GM12865 (cell line): ENCODE results near the gene ATP13A5.

Experiments used
- DNase-seq: peaks from one replicate; pipeline ENCODE4 v3.0.0; 2010; ENCODE audit warnings: low read depth
- H3K4me3 ChIP-seq: 2 replicates; pipeline ENCODE4 v1.5.1; 2011; ENCODE audit warnings: mild to moderate bottlenecking, low read depth, low read length, control low read depth
- TF ChIP-seq, protein P1 (sequence below): IDR thresholded peaks from 2 replicates; pipeline ENCODE4 v1.5.1; 2011; ENCODE audit warnings: low read length, control low read depth, low read depth, inconsistent platforms; ENCODE audit not compliant: insufficient read depth; ENCODE audit errors: missing control alignments

The ATP13A5 gene

GRCh38 chr3:193250492-193250891, 128.1 kb downstream of the ATP13A5 start:
- TF ChIP-seq, protein P1, sequence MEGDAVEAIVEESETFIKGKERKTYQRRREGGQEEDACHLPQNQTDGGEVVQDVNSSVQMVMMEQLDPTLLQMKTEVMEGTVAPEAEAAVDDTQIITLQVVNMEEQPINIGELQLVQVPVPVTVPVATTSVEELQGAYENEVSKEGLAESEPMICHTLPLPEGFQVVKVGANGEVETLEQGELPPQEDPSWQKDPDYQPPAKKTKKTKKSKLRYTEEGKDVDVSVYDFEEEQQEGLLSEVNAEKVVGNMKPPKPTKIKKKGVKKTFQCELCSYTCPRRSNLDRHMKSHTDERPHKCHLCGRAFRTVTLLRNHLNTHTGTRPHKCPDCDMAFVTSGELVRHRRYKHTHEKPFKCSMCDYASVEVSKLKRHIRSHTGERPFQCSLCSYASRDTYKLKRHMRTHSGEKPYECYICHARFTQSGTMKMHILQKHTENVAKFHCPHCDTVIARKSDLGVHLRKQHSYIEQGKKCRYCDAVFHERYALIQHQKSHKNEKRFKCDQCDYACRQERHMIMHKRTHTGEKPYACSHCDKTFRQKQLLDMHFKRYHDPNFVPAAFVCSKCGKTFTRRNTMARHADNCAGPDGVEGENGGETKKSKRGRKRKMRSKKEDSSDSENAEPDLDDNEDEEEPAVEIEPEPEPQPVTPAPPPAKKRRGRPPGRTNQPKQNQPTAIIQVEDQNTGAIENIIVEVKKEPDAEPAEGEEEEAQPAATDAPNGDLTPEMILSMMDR = no peak

DNA sequence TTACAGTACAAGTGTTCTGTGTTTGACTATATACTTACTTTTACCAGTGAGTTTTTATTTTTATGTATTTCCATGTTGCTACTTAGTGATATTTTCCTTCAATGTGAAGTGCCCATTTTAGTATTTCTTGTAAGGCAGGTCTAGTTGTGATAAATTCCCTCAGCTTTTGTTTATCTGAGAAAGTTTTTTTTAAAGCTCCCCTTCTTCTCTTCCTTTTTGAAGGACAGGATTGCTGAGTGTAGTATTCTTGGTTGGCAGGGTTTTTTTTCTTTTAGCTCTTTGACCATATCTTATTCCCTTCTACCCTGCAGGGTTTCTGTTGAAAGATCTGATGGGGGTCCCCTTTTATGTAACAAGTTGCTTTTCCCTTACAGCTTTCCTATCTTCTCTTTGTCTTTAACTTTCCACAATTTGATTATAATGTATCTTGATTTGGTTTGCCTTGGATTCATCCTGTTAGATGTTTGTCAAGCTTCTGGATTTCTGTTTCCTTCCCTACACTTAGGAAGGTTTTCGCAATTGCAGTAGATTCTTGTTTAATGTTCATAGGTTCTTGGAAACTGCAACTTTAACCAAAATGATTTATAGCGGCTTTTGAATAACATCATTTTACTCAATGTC, 129.6 kb downstream of the ATP13A5 start:
- H3K4me3 ChIP-seq = no peak overlapping the region
- DNase-seq = no peak
- TF ChIP-seq, protein P1 = no peak

More at GRCh38 chr3:193250492-193250891, 128.1 kb downstream of the ATP13A5 start:
- no peak overlapping the region for H3K4me3 ChIP-seq
- no peak for DNase-seq

DNA sequence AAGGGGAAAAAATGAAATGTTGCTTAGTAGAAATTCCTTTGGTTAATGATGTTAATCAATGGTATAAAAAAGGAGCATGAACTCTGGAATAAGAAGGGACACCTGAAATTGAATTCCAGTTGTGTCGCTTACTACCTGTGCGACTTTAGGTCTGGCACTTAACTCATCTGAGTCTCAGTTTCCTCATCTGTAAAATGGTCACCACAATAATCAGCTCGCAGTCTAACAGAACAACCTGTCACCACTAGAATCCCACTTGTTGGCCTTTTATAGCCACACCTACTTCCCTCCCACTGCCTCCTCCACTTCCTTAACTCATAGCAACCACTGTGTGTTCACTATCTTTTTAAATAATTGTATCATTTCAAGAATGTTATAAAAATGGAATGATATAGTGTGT, 135.0 kb downstream of the ATP13A5 start:
- no peak overlapping the region for H3K4me3 ChIP-seq

DNA sequence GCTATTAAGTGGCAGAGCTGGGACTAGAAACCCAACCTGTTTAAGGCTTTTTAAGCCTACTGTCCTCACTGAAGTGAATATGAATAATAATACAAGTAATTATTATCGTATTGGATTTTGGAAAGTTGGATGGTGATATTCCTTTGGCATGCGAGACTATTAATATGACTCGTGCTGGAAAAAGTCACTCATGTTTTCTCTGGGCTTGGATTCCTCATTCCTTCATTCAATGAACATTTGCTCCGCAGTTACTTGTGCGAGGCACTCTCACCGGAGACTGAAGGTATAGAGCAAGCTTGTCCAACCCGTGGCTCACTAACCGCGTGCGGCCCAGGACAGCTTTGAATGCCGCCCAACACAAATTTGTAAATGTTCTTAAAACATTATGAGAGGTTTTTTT, 136.8 kb downstream of the ATP13A5 start:
- DNase-seq = no peak
- TF ChIP-seq, protein P1 = no peak
- no peak overlapping the region for H3K4me3 ChIP-seq

More for the DNA sequence above, 135.0 kb downstream of the ATP13A5 start:
- no peak for DNase-seq
- TF ChIP-seq, protein P1 = no peak

DNA sequence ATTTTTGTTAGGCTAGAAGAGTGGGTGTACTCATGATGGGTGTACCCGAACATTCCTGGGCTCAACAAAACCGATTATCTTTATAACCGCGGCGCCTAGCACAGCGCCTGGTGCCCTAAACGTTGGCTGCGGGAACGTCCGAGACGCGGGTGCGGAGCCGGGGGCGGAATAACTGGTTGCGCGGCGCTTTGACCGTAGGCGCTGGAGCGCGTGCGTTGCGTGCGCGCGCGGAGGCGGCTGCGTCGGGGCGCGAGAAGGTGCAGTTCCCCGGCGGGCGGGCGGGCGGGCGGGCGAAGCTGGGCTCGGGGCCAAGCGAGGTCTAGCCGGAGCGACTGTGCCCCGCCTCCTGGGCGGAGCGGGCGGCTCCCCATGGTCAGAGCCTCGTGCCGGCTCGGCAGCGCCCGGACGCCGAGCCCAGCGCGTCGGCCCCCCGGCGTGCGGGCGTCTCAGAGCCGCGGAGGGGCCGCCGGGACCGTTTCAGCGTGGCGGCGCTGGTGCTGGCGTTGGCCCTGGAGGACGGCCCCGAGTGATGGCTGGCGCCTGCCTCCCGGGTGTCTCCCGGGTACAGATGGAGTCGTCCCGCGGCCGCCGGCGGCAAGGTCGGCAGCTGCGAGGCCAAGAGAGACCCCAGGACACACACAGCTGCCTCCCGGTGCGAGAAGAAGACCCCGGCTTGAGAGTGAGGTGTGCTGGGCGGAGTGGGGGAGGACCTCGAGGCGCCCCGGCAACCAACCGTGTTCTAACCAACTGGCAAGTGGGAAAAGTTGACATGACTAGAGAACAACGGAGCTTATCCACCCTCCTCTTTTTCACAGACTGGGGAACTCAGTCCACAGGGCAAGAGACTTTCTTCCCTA, 137.5 kb downstream of the ATP13A5 start, which contains the start of gene PLAAT1:
TSS of gene PLAAT1 (plus strand) at position 373 of the 857 bp plus-strand sequence. CDS start 14,429 bp downstream, outside the sequence.
- TF ChIP-seq, protein P1 = no peak
- peak within 1 kb of the TSS; percentile 28 for H3K4me3 ChIP-seq
- DNase-seq = peak; percentile 54

GRCh38 chr3:193240436-193240849, 138.1 kb downstream of the ATP13A5 start:
- TF ChIP-seq, protein P1 = no peak
- peak; percentile 3 for DNase-seq
- peak overlapping the region; percentile 28 for H3K4me3 ChIP-seq
